ENCODE measurements around the gene TEF. TPM values are rescaled to one million over a fixed set of nuclear protein-coding genes. Genes with fewer than 3 reads are reported as not detected.
A peak's percentile ranks its signal among the peaks of the same experiment; 100 is the strongest.

Gene TEF
- total RNA-seq, 4 donors from 2014 or later: 22.9 to 47.9 (median 34.0) TPM

GRCh38 chr22:41405588-41405987 lies 23.8 kb downstream of the TEF start:
- Histone ChIP-seq H3K9me3 (no peaks in the 10 kb centered on the region), H3K4me1 (peaks cover 16 to 27% (median 18%) of the 10 kb centered on the region in 4 donors), H3K4me3 (no peak overlapping the region), H3K27ac (no peak overlapping the region), H3K36me3 (no peaks in the 10 kb centered on the region), H3K27me3 (no peaks in the 10 kb centered on the region)
- TF ChIP-seq POLR2AphosphoS5 (IDR thresholded peaks at IDR 0.05): no peak
- no peak for TF ChIP-seq POLR2A (IDR thresholded peaks at IDR 0.05)
- TF ChIP-seq CTCF (IDR thresholded peaks at IDR 0.05): no peak
- no peak for TF ChIP-seq EP300 (IDR thresholded peaks at IDR 0.05; ENCODE audit: low read depth)
- in situ Hi-C loops (cut with MboI; ENCODE audit: low pct_ligation_motif_present in 1 of 4, low pct_unique_long_range_greater_than_20kb in 1 of 4, low sequenced_read_pairs in 3 of 4) (loop anchor here in 3 of 4 donors (5.0 to 10.0 kb wide), 2 partner anchors 109 to 112 kb away; no protein-coding TSS in a partner anchor), intact Hi-C loops (cut with DNase I; ENCODE audit: low total_unique reads) (no loop called here)
- 79% methylated on average over 8 of the region's 8 CpGs; no CpG with 5 or more reads in 1 of the 2 donors for WGBS, 2 donors (ENCODE audit: low coverage in 1 of 2)
- no peak for DNase-seq

GRCh38 chr22:41406410-41406809 lies 24.7 kb downstream of the TEF start:
- Histone ChIP-seq H3K4me1 (peaks cover 24 to 27% (median 25%) of the 10 kb centered on the region in 4 donors), H3K27me3 (no peaks in the 10 kb centered on the region), H3K4me3 (no peak overlapping the region), H3K27ac (no peak overlapping the region), H3K9me3 (no peaks in the 10 kb centered on the region), H3K36me3 (no peaks in the 10 kb centered on the region)
- DNase-seq: no peak
- in situ Hi-C loops (cut with MboI; ENCODE audit: low pct_ligation_motif_present in 1 of 4, low pct_unique_long_range_greater_than_20kb in 1 of 4, low sequenced_read_pairs in 3 of 4) (loop anchor here in 3 of 4 donors (5.0 to 10.0 kb wide), 2 partner anchors 108 to 111 kb away; no protein-coding TSS in a partner anchor), intact Hi-C loops (cut with DNase I; ENCODE audit: low total_unique reads) (no loop called here)
- TF ChIP-seq EP300 (IDR thresholded peaks at IDR 0.05; ENCODE audit: low read depth) (no peak), POLR2A (IDR thresholded peaks at IDR 0.05) (no peak), CTCF (IDR thresholded peaks at IDR 0.05) (no peak), POLR2AphosphoS5 (IDR thresholded peaks at IDR 0.05) (no peak)

- DNase-seq: no peak
- TF ChIP-seq CTCF (IDR thresholded peaks at IDR 0.05): no peak
- TF ChIP-seq POLR2A (IDR thresholded peaks at IDR 0.05): no peak
- no peak for TF ChIP-seq POLR2AphosphoS5 (IDR thresholded peaks at IDR 0.05)
- TF ChIP-seq EP300 (IDR thresholded peaks at IDR 0.05; ENCODE audit: low read depth): no peak
- no peaks in the 10 kb centered on the region for H3K9me3 ChIP-seq
- no peaks in the 10 kb centered on the region for H3K27me3 ChIP-seq
- WGBS, 2 donors (ENCODE audit: low coverage in 1 of 2): 86 to 93% methylated on average over 2 to 3 of the region's 3 CpGs
- no peak overlapping the region for H3K27ac ChIP-seq
- no peaks in the 10 kb centered on the region for H3K36me3 ChIP-seq
- in situ Hi-C loops (cut with MboI; ENCODE audit: low pct_ligation_motif_present in 1 of 4, low pct_unique_long_range_greater_than_20kb in 1 of 4, low sequenced_read_pairs in 3 of 4) (loop anchor here in 3 of 4 donors (5.0 to 10.0 kb wide), 2 partner anchors 107 to 110 kb away; no protein-coding TSS in a partner anchor), intact Hi-C loops (cut with DNase I; ENCODE audit: low total_unique reads) (no loop called here)
- peaks cover 23 to 28% (median 25%) of the 10 kb centered on the region in 4 donors for H3K4me1 ChIP-seq
- H3K4me3 ChIP-seq: no peak overlapping the region
Observed at GRCh38 chr22:41407433-41407832, 25.7 kb downstream of the TEF start.

- no peak for TF ChIP-seq POLR2AphosphoS5 (IDR thresholded peaks at IDR 0.05)
- no peak for TF ChIP-seq CTCF (IDR thresholded peaks at IDR 0.05)
- no peak for TF ChIP-seq POLR2A (IDR thresholded peaks at IDR 0.05)
- no peak for TF ChIP-seq EP300 (IDR thresholded peaks at IDR 0.05; ENCODE audit: low read depth)
- in situ Hi-C loops (cut with MboI; ENCODE audit: low pct_ligation_motif_present in 1 of 4, low pct_unique_long_range_greater_than_20kb in 1 of 4, low sequenced_read_pairs in 3 of 4) (loop anchor here in 3 of 4 donors (5.0 to 10.0 kb wide), 2 partner anchors 106 to 109 kb away; no protein-coding TSS in a partner anchor), intact Hi-C loops (cut with DNase I; ENCODE audit: low total_unique reads) (no loop called here)
- Histone ChIP-seq H3K4me1 (peaks cover 25 to 27% (median 26%) of the 10 kb centered on the region in 4 donors), H3K27me3 (no peaks in the 10 kb centered on the region), H3K36me3 (no peaks in the 10 kb centered on the region), H3K9me3 (no peaks in the 10 kb centered on the region), H3K27ac (peak overlapping the region in 1 of 4 donors; percentile 2), H3K4me3 (no peak overlapping the region)
- no peak for DNase-seq
- 80 to 87% methylated on average over 1 to 8 of the region's 8 CpGs for WGBS, 2 donors (ENCODE audit: low coverage in 1 of 2)
Observed at GRCh38 chr22:41408665-41409064, 26.9 kb downstream of the TEF start.
